Activated CD8-positive, alpha-beta memory T cell treated with anti-CD3 and anti-CD28 coated beads for 36 hours (primary cell): ENCODE results near the gene PROC. TPM values are rescaled to one million over a fixed set of nuclear protein-coding genes. Genes with fewer than 3 reads are reported as not detected.
"Not testable (repeated sequence)": the region's sequence is repeated elsewhere in the genome, so short reads cannot be mapped to it uniquely, and the experiment has no call there.

Source experiments
- CTCF ChIA-PET: fragments of 350-600 bp; sonication (Branson Sonifier 250); formaldehyde crosslinking; loops from one replicate; lab custom pipeline; 2021; ENCODE audit warnings: antibody characterized with exemption; lab: Charles Lee
- POLR2A ChIA-PET: fragments of 350-600 bp; sonication (Branson Sonifier 250); formaldehyde crosslinking; loops from one replicate; lab custom pipeline; 2021; ENCODE audit warnings: antibody characterized with exemption; lab: Charles Lee
- total RNA-seq, 2 experiments: library from RNA; stranded (reverse); gene quantifications; one replicate each; pipeline ENCODE4 v1.2.3, GENCODE V29; 2021

The PROC gene
- total RNA-seq, 2 experiments from 2014 or later: 0.36 TPM; not detected in 1

GRCh38 chr2:127437781-127438726 is 19.8 kb downstream of the PROC start:
- ChIA-PET CTCF (no interaction called here), POLR2A (no interaction called here)

GRCh38 chr2:127439343-127439742 is 21.1 kb downstream of the PROC start:
- ChIA-PET CTCF (no interaction called here), POLR2A (no interaction called here)

DNA sequence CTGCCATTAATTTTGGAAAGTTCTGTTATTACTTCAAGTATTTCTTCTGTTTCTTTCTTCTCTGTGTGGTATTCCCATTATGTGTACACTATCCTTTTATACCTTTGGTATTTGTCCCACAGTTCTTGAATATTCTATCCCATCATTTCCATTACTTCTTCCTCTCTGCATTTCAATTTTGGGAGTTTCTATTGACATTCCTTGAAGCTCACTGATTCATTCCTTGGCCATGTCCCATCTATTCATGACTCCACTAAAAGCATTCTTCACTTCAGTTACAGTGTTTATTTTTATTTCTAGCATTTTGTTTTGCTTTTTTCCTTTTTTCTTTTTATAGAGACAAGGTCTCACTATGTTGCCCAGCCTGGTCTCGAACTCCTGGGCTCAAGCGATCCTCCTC is 30.3 kb downstream of the PROC start:
- CTCF ChIA-PET: no interaction called here
- POLR2A ChIA-PET: no interaction called here

DNA sequence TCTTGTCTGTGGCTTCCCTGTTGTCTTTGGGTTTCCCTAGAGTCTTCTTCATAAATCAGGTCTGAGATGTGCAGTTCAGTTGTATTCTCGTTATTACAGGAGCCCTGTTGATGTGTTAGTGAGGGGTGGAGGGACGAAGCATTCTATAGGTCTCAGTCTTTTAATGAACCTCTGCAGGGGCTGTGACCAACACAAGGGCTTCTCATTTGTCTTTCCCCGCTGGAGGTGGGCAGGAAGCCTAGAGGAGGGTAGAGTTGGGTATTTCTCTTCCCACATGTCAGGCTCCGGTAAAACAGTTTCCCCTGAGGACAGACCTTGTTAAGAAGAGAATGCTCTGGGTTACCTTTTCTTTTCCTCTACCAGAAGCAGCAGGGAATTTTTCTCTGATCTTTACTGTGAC is 31.2 kb downstream of the PROC start:
- ChIA-PET CTCF (no interaction called here), POLR2A (no interaction called here)

GRCh38 chr2:127449898-127450297 is 31.7 kb downstream of the PROC start:
- CTCF ChIA-PET: no interaction called here
- POLR2A ChIA-PET: no interaction called here

DNA sequence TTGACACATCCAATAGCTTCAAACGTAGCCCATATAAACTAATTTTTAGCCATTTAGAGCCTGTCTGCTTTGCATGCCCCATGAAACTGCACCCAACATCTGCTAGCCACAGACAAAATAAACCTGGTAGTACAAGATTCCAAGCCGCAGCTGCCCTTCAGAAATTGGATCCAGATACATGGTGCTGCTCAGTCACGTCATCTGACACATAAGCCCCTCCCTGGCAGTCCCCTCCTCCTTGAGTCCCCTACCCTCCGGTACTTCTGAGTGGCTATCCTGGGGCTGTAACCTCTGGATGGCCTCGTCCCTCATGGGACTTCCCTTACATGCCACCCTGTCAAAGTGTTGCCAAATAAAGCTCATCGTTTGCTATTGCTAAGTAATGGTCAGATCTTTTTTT is 33.8 kb downstream of the PROC start:
- CTCF ChIA-PET: no interaction called here
- POLR2A ChIA-PET: no interaction called here

- POLR2A ChIA-PET, CTCF ChIA-PET: not testable (repeated sequence)
Observed at GRCh38 chr2:127452423-127452822, 34.2 kb downstream of the PROC start.

DNA sequence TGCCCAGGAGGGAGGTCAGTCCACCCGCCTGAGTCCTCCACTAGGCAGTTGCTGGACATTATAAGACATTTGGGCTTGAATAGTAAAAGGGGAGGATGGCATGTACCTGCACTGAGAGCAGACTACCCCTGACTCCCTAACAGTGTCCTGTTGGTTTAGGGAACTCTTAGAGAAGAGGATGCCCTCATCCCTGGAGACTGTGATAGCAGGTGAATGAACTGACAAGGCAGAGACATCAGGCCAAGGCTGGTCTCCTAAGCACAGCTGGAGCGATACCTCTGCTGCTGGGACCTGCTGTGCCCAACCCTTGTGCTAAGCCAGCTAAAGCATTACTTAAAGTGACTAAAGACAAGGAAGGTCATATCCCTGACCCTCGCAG is 34.8 kb downstream of the PROC start:
- ChIA-PET CTCF (interaction anchor here (1.0 to 1.1 kb wide), 2 partner anchors 9 to 33 kb away, joined by 3 to 4 read pairs; no protein-coding TSS in a partner anchor), POLR2A (interaction anchor here (0.7 kb wide), 1 partner anchor 731 kb away, joined by 3 read pairs; no protein-coding TSS in a partner anchor)

DNA sequence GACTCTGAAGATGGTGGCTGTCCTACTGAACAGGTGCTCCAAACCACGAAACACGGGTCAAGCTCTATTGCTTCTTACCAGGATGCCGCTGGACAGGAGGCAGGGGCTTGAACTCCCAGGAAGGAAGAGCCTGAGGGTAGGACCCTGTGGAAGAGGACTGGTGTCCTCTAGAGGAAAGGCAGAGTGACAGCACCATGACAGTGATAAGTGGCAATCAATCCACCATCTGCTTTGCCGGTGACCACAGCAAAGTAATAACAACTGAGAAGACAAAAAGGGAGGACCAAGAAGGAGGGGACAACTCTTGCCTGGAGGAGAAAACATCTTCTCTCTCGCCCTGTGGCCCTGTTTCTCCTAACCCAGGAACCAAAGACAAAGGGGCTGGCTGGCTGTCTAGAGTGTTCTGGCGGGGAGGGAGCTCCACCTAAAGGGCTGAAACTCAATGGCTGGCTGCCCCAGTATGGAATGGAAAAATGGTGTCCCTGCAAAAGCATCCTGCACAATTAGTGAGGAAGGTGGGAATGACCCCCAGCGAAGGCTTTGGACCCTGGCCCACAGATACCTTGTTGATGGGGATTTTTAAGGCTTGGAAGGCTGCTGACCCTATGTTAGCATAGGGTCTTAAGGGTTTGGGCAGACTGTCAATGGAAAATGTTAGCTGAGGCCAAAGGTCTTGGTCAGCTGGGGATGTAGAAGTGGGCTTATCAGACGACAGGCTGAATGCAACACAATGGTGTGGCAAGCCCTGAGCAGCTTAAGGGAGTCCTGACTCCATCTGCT is 35.4 kb downstream of the PROC start:
- ChIA-PET CTCF (interaction anchor here (1.0 to 1.1 kb wide), 2 partner anchors 9 to 34 kb away, joined by 3 to 4 read pairs; no protein-coding TSS in a partner anchor), POLR2A (interaction anchor here (0.7 kb wide), 1 partner anchor 731 kb away, joined by 3 read pairs; no protein-coding TSS in a partner anchor)

DNA sequence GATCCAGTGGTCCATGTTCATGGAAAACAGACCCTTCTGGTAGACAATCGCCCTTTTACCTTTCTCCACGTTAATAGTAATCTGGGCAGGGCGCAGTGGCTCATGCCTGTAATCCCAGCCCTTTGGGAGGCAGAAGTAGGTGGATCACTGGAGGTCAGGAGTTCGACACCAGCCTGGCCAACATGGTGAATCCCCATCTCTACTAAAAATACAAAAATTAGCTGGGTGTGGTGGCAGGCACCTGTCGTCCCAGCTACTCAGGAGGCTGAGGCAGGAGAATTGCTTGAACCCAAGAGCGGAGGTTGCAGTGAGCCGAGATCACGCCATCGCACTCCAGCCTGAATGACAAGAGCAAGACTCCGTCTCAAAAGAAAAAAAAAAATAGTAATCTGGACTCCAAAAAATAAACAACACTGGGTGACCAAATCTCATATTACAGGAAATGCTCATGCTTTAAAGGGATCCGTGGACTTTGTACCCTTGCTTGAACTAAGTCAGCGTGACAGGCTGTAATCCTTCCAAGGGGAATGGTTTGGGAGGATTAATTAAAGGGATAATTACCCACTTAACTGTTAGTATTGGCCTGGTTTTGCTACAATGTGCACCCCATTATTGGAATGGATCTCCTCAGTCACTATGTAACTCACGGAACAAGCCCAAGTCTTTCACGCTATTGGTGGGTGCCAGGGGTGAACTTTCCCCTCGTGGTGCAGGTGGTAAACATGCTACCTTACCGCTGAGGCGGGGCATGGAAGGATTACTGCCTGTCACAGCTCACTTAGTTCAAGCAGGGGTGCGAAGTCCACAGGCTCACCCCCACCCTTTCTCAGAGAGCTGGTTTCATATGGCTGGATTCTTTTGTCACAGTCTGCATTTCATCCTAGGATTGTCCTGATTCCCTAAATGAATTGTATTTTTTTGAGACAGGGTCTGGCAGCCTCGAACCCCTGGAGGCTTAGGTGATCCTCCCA is 36.7 kb downstream of the PROC start:
- POLR2A ChIA-PET: no interaction called here
- CTCF ChIA-PET: interaction anchor here (0.6 kb wide), 2 partner anchors 32 to 73 kb away, joined by 3 to 5 read pairs; no protein-coding TSS in a partner anchor

DNA sequence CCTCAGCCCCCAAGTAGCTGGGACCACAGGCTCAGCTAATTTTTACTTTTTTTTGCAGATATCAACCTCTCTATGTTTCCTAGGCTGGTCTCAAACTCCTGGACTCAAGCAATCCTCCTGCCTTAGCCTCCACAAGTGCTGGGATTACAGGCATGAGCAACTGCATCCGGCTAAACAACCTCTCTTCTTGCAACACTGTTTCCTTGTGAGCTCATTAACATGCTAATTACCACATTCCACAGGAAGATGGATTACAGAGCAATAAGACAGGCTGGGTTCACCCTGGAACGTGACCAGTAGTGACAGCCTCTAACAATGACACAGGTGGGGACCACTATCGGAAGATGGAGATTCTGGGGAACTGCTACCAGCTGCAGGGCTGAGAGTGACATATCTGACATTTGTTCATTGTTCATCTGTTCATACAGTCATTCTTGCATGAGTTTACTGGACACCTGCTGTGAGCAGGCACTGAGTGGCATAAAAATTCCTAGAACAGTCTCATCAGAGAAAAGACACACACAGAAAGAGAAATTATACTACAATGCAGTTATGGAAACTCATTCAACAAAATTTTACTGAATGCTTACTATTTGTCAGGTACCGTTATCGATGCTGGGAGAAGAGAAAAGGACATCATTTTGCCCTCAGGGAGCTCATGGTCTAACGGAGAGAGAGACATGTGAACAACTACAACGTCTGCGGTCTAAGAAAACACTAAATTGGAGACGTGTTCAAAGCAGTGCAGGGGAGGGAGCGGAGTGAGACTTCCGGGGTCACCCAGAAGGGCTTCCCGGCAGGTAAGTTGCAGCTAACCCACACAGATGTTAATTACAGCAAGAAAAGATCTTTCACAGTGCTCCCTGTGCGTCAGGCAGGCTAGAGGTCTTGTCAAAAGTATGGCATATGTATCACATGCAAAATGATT is 37.6 kb downstream of the PROC start:
- CTCF ChIA-PET: interaction anchor here (0.6 kb wide), 2 partner anchors 33 to 74 kb away, joined by 3 to 5 read pairs; no protein-coding TSS in a partner anchor
- POLR2A ChIA-PET: no interaction called here

- POLR2A ChIA-PET: no interaction called here
- CTCF ChIA-PET: no interaction called here
Observed at GRCh38 chr2:127456960-127457359, 38.7 kb downstream of the PROC start.

- CTCF ChIA-PET: interaction anchor here (0.8 kb wide), 1 partner anchor 9 kb away, joined by 3 read pairs; no protein-coding TSS in a partner anchor
- POLR2A ChIA-PET: no interaction called here
Observed at GRCh38 chr2:127462461-127462860, 44.2 kb downstream of the PROC start.

- ChIA-PET POLR2A (no interaction called here), CTCF (interaction anchor here (0.5 to 1.7 kb wide), 3 partner anchors 16 to 483 kb away, joined by 3 to 4 read pairs (median 4); no protein-coding TSS in a partner anchor)
Observed at GRCh38 chr2:127463155-127463991, 45.1 kb downstream of the PROC start.

- ChIA-PET CTCF (interaction anchor here (1.7 kb wide), 2 partner anchors 15 to 91 kb away, joined by 3 to 4 read pairs; no protein-coding TSS in a partner anchor), POLR2A (interaction anchor here (0.8 to 1.0 kb wide), 2 partner anchors 76 to 98 kb away, joined by 3 read pairs; no protein-coding TSS in a partner anchor)
Observed at GRCh38 chr2:127464470-127465257, 46.4 kb downstream of the PROC start.

DNA sequence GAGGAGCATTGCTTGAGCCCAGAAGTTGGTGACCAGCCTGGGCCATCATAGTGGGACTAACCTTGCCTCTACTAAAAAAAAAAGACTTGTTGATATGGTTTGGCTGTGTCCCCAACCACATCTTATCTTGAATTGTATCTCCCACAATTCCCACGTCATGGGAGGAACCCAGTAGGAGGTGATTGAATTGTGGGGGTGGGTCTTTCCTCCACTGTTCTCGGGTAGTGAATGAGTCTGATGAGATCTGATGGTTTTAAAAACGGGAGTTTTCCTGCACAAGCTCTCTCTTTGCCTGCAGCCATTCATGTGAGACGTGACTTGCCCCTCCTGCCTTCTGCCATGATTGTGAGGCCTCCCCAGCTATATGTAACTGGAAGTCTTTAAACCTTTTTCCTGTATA is 47.0 kb downstream of the PROC start:
- POLR2A ChIA-PET: interaction anchor here (0.8 to 1.0 kb wide), 2 partner anchors 77 to 98 kb away, joined by 3 read pairs; no protein-coding TSS in a partner anchor
- CTCF ChIA-PET: interaction anchor here (1.7 kb wide), 2 partner anchors 14 to 92 kb away, joined by 3 to 4 read pairs; no protein-coding TSS in a partner anchor
